Activated T-helper 9 cell treated with anti-CD3 and anti-CD28 coated beads, Interleukin-2, amount 50 U/mL, for 16 hours (primary cell): Measurements from ENCODE around the gene CCNJL.

Experiments
- DNase-seq: peaks from one replicate; pipeline ENCODE4 v3.0.0-alpha.2; 2020; ENCODE audit warnings: low read depth

The CCNJL gene

GRCh38 chr5:160333721-160334120, 21.4 kb upstream of the CCNJL start:
- no peak for DNase-seq

- DNase-seq: no peak
These were observed 17.8 kb upstream of the CCNJL start for GRCh38 chr5:160330212-160330611.

- no peak for DNase-seq
These were observed 15.5 kb upstream of the CCNJL start for GRCh38 chr5:160327818-160328217.

- DNase-seq: no peak
These were observed 14.6 kb upstream of the CCNJL start for GRCh38 chr5:160326981-160327380.

GRCh38 chr5:160325716-160326115, 13.4 kb upstream of the CCNJL start:
- no peak for DNase-seq

- DNase-seq: no peak
These were observed 12.5 kb upstream of the CCNJL start for GRCh38 chr5:160324886-160325285.

- DNase-seq: no peak
These were observed 6.0 kb upstream of the CCNJL start for GRCh38 chr5:160318409-160318808.

GRCh38 chr5:160317434-160317833, 5.1 kb upstream of the CCNJL start:
- DNase-seq: no peak

- DNase-seq: no peak
These were observed 3.6 kb upstream of the CCNJL start for GRCh38 chr5:160315968-160316367.

- DNase-seq: no peak
These were observed 780 bp upstream of the CCNJL start for GRCh38 chr5:160312960-160313727.

GRCh38 chr5:160311491-160312133, 752 bp downstream of the CCNJL start:
- DNase-seq: no peak

GRCh38 chr5:160310552-160311295, 1.6 kb downstream of the CCNJL start:
- DNase-seq: no peak

- DNase-seq: no peak
These were observed 2.2 kb downstream of the CCNJL start for GRCh38 chr5:160310140-160310539.

- no peak for DNase-seq
These were observed 5.7 kb downstream of the CCNJL start for GRCh38 chr5:160306696-160307095.

GRCh38 chr5:160305319-160305718, 7.0 kb downstream of the CCNJL start:
- no peak for DNase-seq

- no peak for DNase-seq
These were observed 8.7 kb downstream of the CCNJL start for GRCh38 chr5:160303690-160304089.

- DNase-seq: no peak
These were observed 14.2 kb downstream of the CCNJL start for GRCh38 chr5:160298189-160298588.

- no peak for DNase-seq
These were observed 14.6 kb downstream of the CCNJL start for GRCh38 chr5:160297776-160298175.

- DNase-seq: no peak
These were observed 15.4 kb downstream of the CCNJL start for GRCh38 chr5:160297004-160297403.

- DNase-seq: no peak
These were observed 15.9 kb downstream of the CCNJL start for GRCh38 chr5:160296496-160296895.

GRCh38 chr5:160293901-160294561, 18.3 kb downstream of the CCNJL start:
- DNase-seq: no peak

GRCh38 chr5:160293386-160293785, 19.0 kb downstream of the CCNJL start:
- DNase-seq: no peak

GRCh38 chr5:160291467-160291866, 20.9 kb downstream of the CCNJL start:
- DNase-seq: no peak
